Dermis lymphatic vessel endothelial cell (primary cell): Measurements from ENCODE around the gene APOL2. TPM values are rescaled to one million over a fixed set of nuclear protein-coding genes. Genes with fewer than 3 reads are reported as not detected.

Experiments used
- total RNA-seq: library from RNA; depleted of rRNA; stranded (reverse); fragments of >200 nt; gene quantifications from 2 replicates; pipeline ENCODE4 v1.2.1, GENCODE V29; 2014

APOL2 gene, protein sequence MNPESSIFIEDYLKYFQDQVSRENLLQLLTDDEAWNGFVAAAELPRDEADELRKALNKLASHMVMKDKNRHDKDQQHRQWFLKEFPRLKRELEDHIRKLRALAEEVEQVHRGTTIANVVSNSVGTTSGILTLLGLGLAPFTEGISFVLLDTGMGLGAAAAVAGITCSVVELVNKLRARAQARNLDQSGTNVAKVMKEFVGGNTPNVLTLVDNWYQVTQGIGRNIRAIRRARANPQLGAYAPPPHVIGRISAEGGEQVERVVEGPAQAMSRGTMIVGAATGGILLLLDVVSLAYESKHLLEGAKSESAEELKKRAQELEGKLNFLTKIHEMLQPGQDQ
- total RNA-seq, result 32.6 and 42.8 TPM in 2 replicates

DNA sequence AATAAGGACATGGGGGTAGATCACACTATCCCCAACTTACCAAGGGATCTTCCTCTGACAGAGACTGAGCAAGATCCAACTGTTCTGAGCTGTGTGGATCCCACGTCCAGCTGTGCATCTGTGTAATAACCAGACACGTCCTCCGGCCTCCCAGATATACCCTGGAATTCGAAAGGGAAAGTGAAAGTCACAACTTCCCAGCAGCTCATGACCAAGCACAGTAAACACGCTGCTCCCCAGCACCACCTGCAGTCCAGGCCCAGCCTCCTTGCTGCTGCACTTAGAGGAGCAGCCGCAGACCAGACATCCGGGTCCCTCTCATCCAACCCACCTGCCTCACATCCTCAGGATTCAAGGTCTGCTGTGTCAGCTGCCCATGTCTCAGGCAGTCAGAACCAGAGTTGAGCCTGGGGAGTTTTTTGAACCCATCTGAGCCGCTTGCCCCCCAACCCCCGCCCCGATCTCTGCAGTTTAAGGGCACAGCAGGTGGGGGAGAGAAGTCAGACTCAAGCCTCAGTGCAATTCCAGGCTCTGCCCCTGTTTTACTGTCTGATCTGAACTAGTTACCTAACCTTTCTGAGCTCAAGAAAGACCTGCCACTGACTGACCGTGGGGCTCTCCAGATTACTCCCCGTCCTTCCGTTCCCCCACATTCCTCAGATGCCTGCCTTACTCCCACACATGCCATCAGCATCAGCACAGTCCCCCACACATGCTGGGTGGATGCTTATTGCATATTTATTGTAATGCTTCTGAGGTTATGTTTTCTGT, at the start of gene APOL2:
Gene APOL2 (minus strand): TSS at position 127 of the 771 bp plus-strand sequence. CDS start 6,365 bp downstream, outside the sequence.

DNA sequence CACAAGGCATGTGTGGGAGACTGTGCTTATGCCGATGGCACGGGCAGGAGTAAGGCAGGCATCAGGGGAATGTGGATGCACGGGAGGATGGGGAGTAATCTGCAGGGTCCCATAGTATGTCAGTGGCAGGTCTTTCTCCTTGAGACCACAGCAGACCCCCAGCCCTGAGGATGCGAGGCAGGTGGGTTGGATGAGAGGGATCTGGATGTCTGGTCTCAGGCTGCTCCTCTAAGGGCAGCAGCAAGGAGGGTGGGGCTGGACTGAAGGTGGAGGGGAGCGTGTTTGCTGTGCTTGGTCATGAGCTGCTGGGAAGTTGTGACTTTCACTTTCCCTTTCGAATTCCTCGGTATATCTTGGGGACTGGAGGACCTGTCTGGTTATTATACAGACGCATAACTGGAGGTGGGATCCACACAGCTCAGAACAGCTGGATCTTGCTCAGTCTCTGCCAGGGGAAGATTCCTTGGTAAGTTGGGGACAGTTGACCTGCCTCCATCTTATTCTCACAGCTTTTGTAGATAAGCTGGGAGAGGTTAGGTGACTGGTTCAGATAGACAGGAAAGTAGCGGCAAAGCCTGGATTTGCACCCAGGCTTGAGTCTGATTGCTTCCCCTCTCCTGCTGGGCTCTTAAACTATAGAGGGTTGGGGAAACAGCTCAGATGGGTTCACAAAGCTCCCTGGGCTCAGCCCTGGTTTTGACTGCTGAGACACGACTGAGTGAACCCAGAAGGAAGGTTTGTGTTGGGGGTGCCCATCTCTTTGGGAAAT, 13.6 kb upstream of the APOL2 start, which contains the start of gene APOL1:
Gene APOL1 (plus strand): TSS at position 380 of the 769 bp plus-strand sequence. CDS start 1,823 bp downstream, outside the sequence.

DNA sequence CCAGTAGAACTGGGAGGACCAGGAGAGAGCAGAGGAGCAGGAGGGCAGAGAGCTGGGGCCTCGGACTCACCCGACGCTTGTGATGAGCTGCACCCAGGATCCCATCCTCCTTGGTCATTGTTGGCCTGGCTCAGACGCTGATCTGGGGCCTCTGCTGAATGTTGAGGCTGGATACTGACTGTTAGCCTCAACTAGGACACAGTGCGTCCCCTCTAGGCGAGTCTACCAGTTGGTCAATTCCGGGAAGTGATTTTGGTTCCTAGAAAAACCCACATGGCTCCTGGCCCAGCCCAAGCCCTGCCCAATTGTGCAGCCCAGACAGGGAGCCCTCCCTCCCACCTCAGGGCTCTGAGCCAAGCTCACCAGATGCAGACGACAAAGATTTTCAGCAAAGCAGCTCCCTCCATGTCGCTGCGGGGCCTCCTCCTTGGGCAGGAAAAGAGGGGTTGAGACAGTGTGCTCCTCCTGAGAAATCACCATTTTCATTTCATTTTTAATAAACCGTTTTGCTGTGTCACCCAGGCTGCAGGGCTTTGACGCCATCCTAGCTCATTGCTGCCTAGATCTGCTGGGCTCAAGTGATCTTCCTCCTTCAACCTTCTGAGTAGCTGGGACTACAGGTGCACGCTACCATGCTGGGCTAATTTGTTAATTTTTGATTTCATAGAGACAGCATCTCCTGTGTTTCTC, 37.6 kb downstream of the APOL2 start, which contains the start of gene APOL4:
Gene APOL4 (minus strand): TSS at position 180 of the 690 bp plus-strand sequence. CDS start 75 bp downstream, at position 105.

Other genes with a start within 250 kb of the APOL2 start
- gene RBFOX2, start 210.7 kb downstream of the APOL2 start, total RNA-seq, result 85.9 and 106 TPM in 2 replicates
- gene APOL3, start 78.8 kb downstream of the APOL2 start, total RNA-seq, result 128 and 159 TPM in 2 replicates
- 2.7 and 7.0 TPM in 2 replicates for gene APOL4, start 37.7 kb downstream of the APOL2 start, total RNA-seq
- gene APOL1, start 13.6 kb upstream of the APOL2 start, total RNA-seq, result 0.34 and 1.5 TPM in 2 replicates
- gene MYH9, start 148.4 kb upstream of the APOL2 start, total RNA-seq, result 451 and 492 TPM in 2 replicates
- 17.3 and 18.7 TPM in 2 replicates for gene TXN2, start 242.1 kb upstream of the APOL2 start, total RNA-seq